ENCODE data around the gene SLAMF6. TPM values are rescaled to one million over a fixed set of nuclear protein-coding genes. Genes with fewer than 3 reads are reported as not detected.

Gene SLAMF6
- total RNA-seq, 6 experiments from 2014 or later, result 0.26 to 1.1 (median 0.69) TPM

- no peaks in the 10 kb centered on the region for H3K27me3 ChIP-seq
- TF ChIP-seq CTCF (IDR thresholded peaks at IDR 0.05) (no peak), POLR2A (IDR thresholded peaks at IDR 0.05) (no peak)
- H3K9me3 ChIP-seq, result no peaks in the 10 kb centered on the region
- intact Hi-C loops (cut with DNase I), result no loop called here
- ATAC-seq (no peak), DNase-seq (no peak)
- WGBS (ENCODE audit: insufficient coverage, low coverage, low lambda C conversion rate, missing lambda C conversion rate), result 53% methylated on average over 2 of the region's 2 CpGs
- no peak overlapping the region for H3K27ac ChIP-seq
- no peak overlapping the region for H3K4me3 ChIP-seq
- no peaks in the 10 kb centered on the region for H3K4me1 ChIP-seq
- H3K36me3 ChIP-seq, result no peaks in the 10 kb centered on the region
These were observed 63.4 kb downstream of the SLAMF6 start for GRCh38 chr1:160459687-160460086.

- H3K27me3 ChIP-seq, result no peaks in the 10 kb centered on the region
- H3K9me3 ChIP-seq, result no peaks in the 10 kb centered on the region
- WGBS (ENCODE audit: insufficient coverage, low coverage, low lambda C conversion rate, missing lambda C conversion rate), result 17% methylated on average over 1 of the region's 2 CpGs
- no peak overlapping the region for H3K4me3 ChIP-seq
- TF ChIP-seq POLR2A (IDR thresholded peaks at IDR 0.05) (no peak), CTCF (IDR thresholded peaks at IDR 0.05) (no peak)
- no peak overlapping the region for H3K27ac ChIP-seq
- intact Hi-C loops (cut with DNase I), result no loop called here
- ATAC-seq (no peak), DNase-seq (no peak)
- H3K4me1 ChIP-seq, result no peaks in the 10 kb centered on the region
- no peaks in the 10 kb centered on the region for H3K36me3 ChIP-seq
These were observed 64.0 kb downstream of the SLAMF6 start for GRCh38 chr1:160459056-160459455.

- Histone ChIP-seq H3K27me3 (no peaks in the 10 kb centered on the region), H3K9me3 (no peaks in the 10 kb centered on the region), H3K27ac (no peak overlapping the region), H3K4me1 (no peaks in the 10 kb centered on the region), H3K36me3 (no peaks in the 10 kb centered on the region), H3K4me3 (no peak overlapping the region)
- ATAC-seq (no peak), DNase-seq (no peak)
- WGBS (ENCODE audit: insufficient coverage, low coverage, low lambda C conversion rate, missing lambda C conversion rate), result 67% methylated on average over 1 of the region's 1 CpG
- intact Hi-C loops (cut with DNase I), result no loop called here
- TF ChIP-seq POLR2A (IDR thresholded peaks at IDR 0.05) (no peak), CTCF (IDR thresholded peaks at IDR 0.05) (no peak)
These were observed 67.9 kb downstream of the SLAMF6 start for GRCh38 chr1:160455153-160455517.

GRCh38 chr1:160454371-160455152, 68.5 kb downstream of the SLAMF6 start:
- Histone ChIP-seq H3K4me1 (no peaks in the 10 kb centered on the region), H3K36me3 (no peaks in the 10 kb centered on the region), H3K4me3 (no peak overlapping the region), H3K9me3 (no peaks in the 10 kb centered on the region), H3K27me3 (no peaks in the 10 kb centered on the region), H3K27ac (no peak overlapping the region)
- WGBS (ENCODE audit: insufficient coverage, low coverage, low lambda C conversion rate, missing lambda C conversion rate), result 78% methylated on average over 6 of the region's 6 CpGs
- ATAC-seq (no peak), DNase-seq (no peak)
- TF ChIP-seq CTCF (IDR thresholded peaks at IDR 0.05) (no peak), POLR2A (IDR thresholded peaks at IDR 0.05) (no peak)
- intact Hi-C loops (cut with DNase I), result no loop called here

Measured in right lobe of liver (tissue), 6 donors.